RPMI7951 (cell line): ENCODE data around the gene SAMD5. TPM values are rescaled to one million over a fixed set of nuclear protein-coding genes. Genes with fewer than 3 reads are reported as not detected.

Experiments used
- DNase-seq: peaks from one replicate; pipeline ENCODE4 v3.0.0-alpha.2; 2012; ENCODE audit warnings: low read depth
- total RNA-seq: library from RNA; depleted of rRNA; stranded (reverse); fragments of >200 nt; shearing (Covaris generic); gene quantifications from 2 replicates; pipeline ENCODE4 v1.2.3, GENCODE V29; 2014

SAMD5 gene
- total RNA-seq, 1 experiment from 2014 or later = 0.24 TPM

- no peak for DNase-seq
Measured at GRCh38 chr6:147618927-147619326, 110.4 kb downstream of the SAMD5 start.
